Mesothelial cell of epicardium (in vitro differentiated cells): ENCODE data around the gene APBB1. TPM values are rescaled to one million over a fixed set of nuclear protein-coding genes. Genes with fewer than 3 reads are reported as not detected.

ENCODE experiments used
- DNase-seq, 2 experiments: peaks; one replicate each; pipeline ENCODE4 v3.0.0; 2021; ENCODE audit warnings: low spot score in 2 of 2; ENCODE audit not compliant: unreplicated experiment in 2 of 2
- H3K27ac Mint-ChIP-seq: 2 replicates; pipeline ENCODE4 v1.8.0; 2021; ENCODE audit warnings: mixed read lengths
- H3K27me3 Mint-ChIP-seq: 2 replicates; pipeline ENCODE4 v1.8.0; 2021; ENCODE audit warnings: low read depth, mixed read lengths
- H3K36me3 Mint-ChIP-seq: 2 replicates; pipeline ENCODE4 v1.8.0; 2021; ENCODE audit warnings: mixed read lengths
- H3K4me1 Mint-ChIP-seq: 2 replicates; pipeline ENCODE4 v1.8.0; 2021; ENCODE audit warnings: mixed read lengths
- H3K4me3 Mint-ChIP-seq: 2 replicates; pipeline ENCODE4 v1.8.0; 2021; ENCODE audit warnings: mild to moderate bottlenecking, moderate library complexity, mixed read lengths
- H3K9me3 Mint-ChIP-seq: 2 replicates; pipeline ENCODE4 v1.8.0; 2021; ENCODE audit warnings: mixed read lengths
- CTCF ChIP-seq: fragments of 200-600 bp; sonication (generic); IDR thresholded peaks from one replicate; pipeline ENCODE4 v1.5.0; 2021; ENCODE audit warnings: antibody characterized with exemption; ENCODE audit not compliant: unreplicated experiment
- total RNA-seq: library from RNA; stranded (reverse); gene quantifications from 3 replicates; pipeline ENCODE4 v1.2.1, GENCODE V29; 2021

Gene APBB1
- total RNA-seq, 1 donor from 2014 or later, result 62.4 TPM

GRCh38 chr11:6417907-6418556 lies 862 bp downstream of the APBB1 start:
- no peaks in the 10 kb centered on the region for H3K9me3 Mint-ChIP-seq
- H3K27ac Mint-ChIP-seq, result no peak overlapping the region
- H3K4me1 Mint-ChIP-seq, result peaks cover 6% of the 10 kb centered on the region
- H3K4me3 Mint-ChIP-seq, result no peak overlapping the region
- H3K27me3 Mint-ChIP-seq, result peaks cover 15% of the 10 kb centered on the region
- DNase-seq, result no peak
- H3K36me3 Mint-ChIP-seq, result no peaks in the 10 kb centered on the region
- TF ChIP-seq CTCF, result no peak

- no peak for DNase-seq
- no peak overlapping the region for H3K4me3 Mint-ChIP-seq
- peaks cover 6% of the 10 kb centered on the region for H3K4me1 Mint-ChIP-seq
- no peak overlapping the region for H3K27ac Mint-ChIP-seq
- no peaks in the 10 kb centered on the region for H3K36me3 Mint-ChIP-seq
- peaks cover 1% of the 10 kb centered on the region for H3K27me3 Mint-ChIP-seq
- H3K9me3 Mint-ChIP-seq, result no peaks in the 10 kb centered on the region
- no peak for TF ChIP-seq CTCF
These were observed 3.1 kb downstream of the APBB1 start for GRCh38 chr11:6415797-6416196.

- TF ChIP-seq CTCF, result no peak
- Mint-ChIP-seq H3K36me3 (no peaks in the 10 kb centered on the region), H3K27me3 (no peaks in the 10 kb centered on the region), H3K4me1 (peaks cover 5% of the 10 kb centered on the region), H3K4me3 (no peak overlapping the region), H3K9me3 (no peaks in the 10 kb centered on the region), H3K27ac (no peak overlapping the region)
- DNase-seq, result no peak
These were observed 4.0 kb downstream of the APBB1 start for GRCh38 chr11:6414874-6415328.

- H3K36me3 Mint-ChIP-seq, result peaks cover 5% of the 10 kb centered on the region
- H3K27me3 Mint-ChIP-seq, result no peaks in the 10 kb centered on the region
- no peak for DNase-seq
- no peak for TF ChIP-seq CTCF
- no peaks in the 10 kb centered on the region for H3K4me1 Mint-ChIP-seq
- no peak overlapping the region for H3K27ac Mint-ChIP-seq
- H3K4me3 Mint-ChIP-seq, result no peak overlapping the region
- no peaks in the 10 kb centered on the region for H3K9me3 Mint-ChIP-seq
These were observed 5.1 kb downstream of the APBB1 start for GRCh38 chr11:6413791-6414201.

- no peaks in the 10 kb centered on the region for H3K4me1 Mint-ChIP-seq
- TF ChIP-seq CTCF, result no peak
- H3K27me3 Mint-ChIP-seq, result no peaks in the 10 kb centered on the region
- no peak for DNase-seq
- H3K27ac Mint-ChIP-seq, result no peak overlapping the region
- peaks cover 8% of the 10 kb centered on the region for H3K36me3 Mint-ChIP-seq
- H3K4me3 Mint-ChIP-seq, result no peak overlapping the region
- no peaks in the 10 kb centered on the region for H3K9me3 Mint-ChIP-seq
These were observed 7.3 kb downstream of the APBB1 start for GRCh38 chr11:6411594-6412031.
